Keratinocyte (primary cell): ENCODE results near the gene TEX38. TPM values are rescaled to one million over a fixed set of nuclear protein-coding genes. Genes with fewer than 3 reads are reported as not detected.

Experiments
- DNase-seq: peaks from one replicate; pipeline ENCODE4 v3.0.0-alpha.2; 2011; ENCODE audit warnings: low read depth, missing footprints, low spot score
- FAIRE-seq: peaks from 2 replicates; lab custom pipeline; 2011; peaks lifted over from hg19 to GRCh38; lab: Jason Lieb, UNC
- H2AFZ ChIP-seq: 2 replicates; pipeline ENCODE4 v1.6.0; 2012; ENCODE audit warnings: low read length, control low read depth, inconsistent platforms; ENCODE audit not compliant: control insufficient read depth
- H3K27ac ChIP-seq: 2 replicates; pipeline ENCODE4 v1.5.1; 2011; ENCODE audit warnings: low read length; ENCODE audit not compliant: control insufficient read depth, insufficient read depth
- H3K27me3 ChIP-seq: 3 replicates; pipeline ENCODE4 v1.6.0; 2011; ENCODE audit warnings: low read length; ENCODE audit not compliant: control insufficient read depth, insufficient read depth; ENCODE audit errors: extremely low read depth
- H3K36me3 ChIP-seq, 2 experiments: 2 replicates in 1 of 2; 3 replicates in 1 of 2; pipeline ENCODE4 v1.5.1; 2011; ENCODE audit warnings: low read length in 2 of 2, mild to moderate bottlenecking in 1 of 2; ENCODE audit not compliant: control insufficient read depth in 2 of 2, insufficient read depth in 2 of 2; ENCODE audit errors: extremely low read depth in 1 of 2
- H3K4me1 ChIP-seq: 3 replicates; pipeline ENCODE4 v1.5.1; 2011; ENCODE audit warnings: low read length; ENCODE audit not compliant: control insufficient read depth, insufficient read depth; ENCODE audit errors: extremely low read depth
- H3K4me2 ChIP-seq: 3 replicates; pipeline ENCODE4 v1.6.0; 2011; ENCODE audit warnings: low read depth, low read length; ENCODE audit not compliant: control insufficient read depth, insufficient read depth; ENCODE audit errors: extremely low read depth
- H3K4me3 ChIP-seq, 3 experiments: fragments of 200-600 bp in 1 of 3; sonication (generic) in 1 of 3; 2 replicates in 2 of 3; 3 replicates in 1 of 3; pipeline ENCODE4 v1.5.1; 2011 to 2016; ENCODE audit warnings: low read length in 3 of 3, mild to moderate bottlenecking in 3 of 3, control low read depth in 2 of 3, inconsistent platforms in 1 of 3, low read depth in 1 of 3, mixed read lengths in 1 of 3, mixed run types in 1 of 3, moderate library complexity in 1 of 3; ENCODE audit not compliant: control insufficient read depth in 2 of 3, insufficient read depth in 2 of 3; ENCODE audit errors: extremely low read depth in 1 of 3
- H3K79me2 ChIP-seq: 2 replicates; pipeline ENCODE4 v1.6.0; 2012; ENCODE audit warnings: low read length; ENCODE audit not compliant: control insufficient read depth, insufficient read depth
- H3K9ac ChIP-seq: 3 replicates; pipeline ENCODE4 v1.6.0; 2011; ENCODE audit warnings: low read length; ENCODE audit not compliant: control insufficient read depth, insufficient read depth; ENCODE audit errors: extremely low read depth
- H3K9me1 ChIP-seq: 3 replicates; pipeline ENCODE4 v1.6.0; 2011; ENCODE audit warnings: low read length; ENCODE audit not compliant: control insufficient read depth, insufficient read depth; ENCODE audit errors: extremely low read depth
- H3K9me3 ChIP-seq: 2 replicates; pipeline ENCODE4 v1.5.1; 2012; ENCODE audit warnings: low read depth, low read length; ENCODE audit not compliant: control insufficient read depth
- H4K20me1 ChIP-seq: 3 replicates; pipeline ENCODE4 v1.6.0; 2011; ENCODE audit warnings: low read length; ENCODE audit not compliant: control insufficient read depth, insufficient read depth; ENCODE audit errors: extremely low read depth
- CTCF ChIP-seq, 3 experiments: IDR thresholded peaks in 1 of 3; conservative IDR thresholded peaks in 1 of 3; optimal IDR thresholded peaks in 1 of 3; 2 replicates in 2 of 3; 3 replicates in 1 of 3; pipeline versions ENCODE3 to v1.5.1; 2011; ENCODE audit warnings: low read length in 3 of 3, mild to moderate bottlenecking in 3 of 3, moderate library complexity in 2 of 3, control low read depth in 1 of 3, inconsistent platforms in 1 of 3; ENCODE audit not compliant: insufficient read depth in 2 of 3; ENCODE audit errors: extremely low read depth in 1 of 3
- EZH2 ChIP-seq: IDR thresholded peaks from one replicate; pipeline ENCODE4 v1.6.1; 2012; ENCODE audit warnings: inconsistent platforms, mild to moderate bottlenecking, low read length, moderate library complexity
- dilution Hi-C: fragments of 300-500 bp; cut with MboI; formaldehyde crosslinking; loops from one replicate; pipeline ENCODE4 v1.7.0; 2020; ENCODE audit warnings: low sequenced_read_pairs; ENCODE audit not compliant: extremely low pct_ligation_motif_present
- polyA plus RNA-seq, 5 experiments: library from polyadenylated mRNA; depleted of rRNA in 3 of 5; stranded (reverse) in 3 of 5; stranded (forward) in 1 of 5; unstranded in 1 of 5; fragments of >200 nt; gene quantifications; 1 replicate in 1 of 5; 2 replicates in 3 of 5; 3 replicates in 1 of 5; pipeline versions ENCODE4 v1.2.1 to v1.2.3, GENCODE V29; 2011 to 2012; ENCODE audit warnings: missing spikeins in 2 of 5, low read depth in 1 of 5, low replicate concordance in 1 of 5

TEX38 gene
- polyA plus RNA-seq, 1 donor (not counting 4 experiments of a cell fraction or from before 2014, with no cell fraction given), result not detected

GRCh38 chr1:46670134-46670533, 1.5 kb upstream of the TEX38 start:
- H3K27ac ChIP-seq, result no peak overlapping the region
- H3K4me1 ChIP-seq, result peaks cover 11% of the 10 kb centered on the region
- TF ChIP-seq CTCF (optimal IDR thresholded peaks at IDR 0.05 in 1 of 3, IDR thresholded peaks at IDR 0.05 in 1 of 3, conservative IDR thresholded peaks at IDR 0.05 in 1 of 3; ENCODE audit: extremely low read depth in 1 of 3, insufficient read depth in 2 of 3, low read length in 3 of 3) (no peak), EZH2 (no peak)
- FAIRE-seq, result no peak
- dilution Hi-C loops, result no loop called here
- H3K4me3 ChIP-seq, result no peak overlapping the region
- peaks cover under 1 to 4% of the 10 kb centered on the region in 2 experiments for H3K36me3 ChIP-seq
- H4K20me1 ChIP-seq, result no peaks in the 10 kb centered on the region
- no peak overlapping the region for H3K9ac ChIP-seq
- no peaks in the 10 kb centered on the region for H3K27me3 ChIP-seq
- H3K79me2 ChIP-seq, result peaks cover 6% of the 10 kb centered on the region
- no peak overlapping the region for H2AFZ ChIP-seq
- no peaks in the 10 kb centered on the region for H3K9me3 ChIP-seq
- DNase-seq, result no peak
- H3K9me1 ChIP-seq, result no peaks in the 10 kb centered on the region
- no peak overlapping the region for H3K4me2 ChIP-seq

DNA sequence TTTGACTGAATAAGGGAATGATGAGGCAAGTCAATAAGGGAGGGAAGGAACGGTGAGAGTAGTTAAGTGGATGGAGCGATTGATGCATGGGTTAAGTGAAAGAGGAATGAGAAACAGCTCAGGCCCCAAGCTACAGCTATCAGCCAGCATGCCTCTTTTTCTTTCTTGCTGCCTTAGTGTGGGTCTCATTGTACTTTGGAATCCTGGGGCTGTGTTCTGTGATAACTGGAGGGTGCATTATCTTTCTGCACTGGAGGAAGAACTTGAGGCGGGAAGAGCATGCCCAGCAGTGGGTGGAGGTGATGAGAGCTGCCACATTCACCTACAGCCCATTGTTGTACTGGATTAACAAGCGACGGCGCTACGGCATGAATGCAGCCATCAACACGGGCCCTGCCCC, 1.0 kb downstream of the TEX38 start:
- Histone ChIP-seq H3K79me2 (peaks cover under 1% of the 10 kb centered on the region), H4K20me1 (no peaks in the 10 kb centered on the region), H3K4me2 (no peak overlapping the region), H2AFZ (no peak overlapping the region), H3K4me3 (no peak overlapping the region), H3K9me3 (no peaks in the 10 kb centered on the region), H3K27ac (no peak overlapping the region), H3K27me3 (no peaks in the 10 kb centered on the region), H3K36me3 (peaks cover 7 to 11% of the 10 kb centered on the region in 2 experiments), H3K4me1 (peaks cover 6% of the 10 kb centered on the region), H3K9me1 (no peaks in the 10 kb centered on the region), H3K9ac (no peak overlapping the region)
- no peak for DNase-seq
- dilution Hi-C loops, result no loop called here
- FAIRE-seq, result no peak
- no peak for TF ChIP-seq CTCF (optimal IDR thresholded peaks at IDR 0.05 in 1 of 3, IDR thresholded peaks at IDR 0.05 in 1 of 3, conservative IDR thresholded peaks at IDR 0.05 in 1 of 3; ENCODE audit: extremely low read depth in 1 of 3, insufficient read depth in 2 of 3, low read length in 3 of 3)
